Stomach smooth muscle (tissue), 2 donors: ENCODE data around the gene LRRD1.
"Not testable (repeated sequence)": the region's sequence is repeated elsewhere in the genome, so short reads cannot be mapped to it uniquely, and the experiment has no call there.

Source experiments
- H3K27ac ChIP-seq: one replicate; pipeline ENCODE4 v1.7.0; 2013; ENCODE audit warnings: mild to moderate bottlenecking, low read length, inconsistent platforms
- H3K27me3 ChIP-seq, 2 donors: one replicate each; pipeline ENCODE4 v1.7.0; 2013; ENCODE audit warnings: low read length in 2 of 2; ENCODE audit not compliant: insufficient read depth in 2 of 2, control insufficient read depth in 1 of 2
- H3K36me3 ChIP-seq, 2 donors: one replicate each; pipeline ENCODE4 v1.7.0; 2013; ENCODE audit warnings: low read length in 2 of 2; ENCODE audit not compliant: control insufficient read depth in 2 of 2, insufficient read depth in 2 of 2
- H3K4me1 ChIP-seq: one replicate; pipeline ENCODE4 v1.7.0; 2013; ENCODE audit warnings: low read length; ENCODE audit not compliant: control insufficient read depth, insufficient read depth
- H3K4me3 ChIP-seq, 2 donors: one replicate each; pipeline ENCODE4 v1.7.0; 2013; ENCODE audit warnings: low read length in 2 of 2
- H3K9ac ChIP-seq, 2 donors: one replicate each; pipeline ENCODE4 v1.7.0; 2013; ENCODE audit warnings: low read length in 2 of 2, mild to moderate bottlenecking in 1 of 2
- H3K9me3 ChIP-seq, 2 donors: one replicate each; pipeline ENCODE4 v1.7.0; 2013; ENCODE audit warnings: low read length in 2 of 2; ENCODE audit not compliant: control insufficient read depth in 2 of 2
- donor health status: healthy.
- donor health status: Pancreatic carcinoma.

The LRRD1 gene

DNA sequence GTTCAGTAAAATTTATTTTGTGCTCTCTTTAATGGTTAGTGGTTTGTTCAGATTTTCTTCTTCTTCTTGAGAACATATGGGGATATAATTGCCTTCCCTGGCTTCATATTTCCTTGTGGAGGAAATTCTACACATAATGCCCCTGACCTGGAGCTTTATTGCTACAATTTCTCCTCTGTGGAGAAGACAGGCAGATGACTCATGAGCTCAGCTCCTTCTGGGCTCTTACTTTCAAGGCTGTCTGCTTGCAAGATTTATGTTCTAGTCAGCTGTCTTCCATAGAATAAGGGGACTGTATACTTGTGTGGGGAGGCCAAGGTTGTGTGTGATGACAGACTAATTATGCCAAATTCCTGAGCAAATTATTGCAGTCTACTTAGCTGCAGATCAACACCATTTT, 1.6 kb downstream of the LRRD1 start:
- H3K27me3 ChIP-seq: no peaks in the 10 kb centered on the region
- H3K4me3 ChIP-seq: no peak overlapping the region
- no peak overlapping the region for H3K27ac ChIP-seq
- H3K9me3 ChIP-seq: no peaks in the 10 kb centered on the region
- H3K36me3 ChIP-seq: no peaks in the 10 kb centered on the region
- H3K4me1 ChIP-seq: no peaks in the 10 kb centered on the region
- H3K9ac ChIP-seq: no peak overlapping the region

DNA sequence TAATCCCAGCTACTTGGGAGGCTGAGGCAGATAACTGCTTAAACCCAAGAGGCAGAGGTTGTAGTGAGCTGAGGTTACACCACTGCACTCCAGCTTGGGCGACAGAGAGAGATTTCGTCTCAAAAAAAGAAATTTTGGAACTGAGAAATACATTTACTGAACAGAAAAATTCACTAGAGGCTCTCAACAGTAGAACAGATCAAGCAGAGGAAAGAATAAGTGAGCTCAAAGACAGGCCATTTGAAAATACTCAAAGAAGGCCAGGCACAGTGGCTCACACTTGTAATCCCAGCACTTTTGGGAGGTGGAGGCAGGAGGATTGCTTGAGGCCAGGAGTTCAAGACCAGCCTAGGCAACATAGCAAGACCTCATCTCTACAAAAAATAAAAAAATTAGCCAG, 9.4 kb downstream of the LRRD1 start:
- H3K27ac ChIP-seq, H3K4me3 ChIP-seq, H3K9me3 ChIP-seq, H3K36me3 ChIP-seq, H3K4me1 ChIP-seq, H3K27me3 ChIP-seq, H3K9ac ChIP-seq: not testable (repeated sequence)

DNA sequence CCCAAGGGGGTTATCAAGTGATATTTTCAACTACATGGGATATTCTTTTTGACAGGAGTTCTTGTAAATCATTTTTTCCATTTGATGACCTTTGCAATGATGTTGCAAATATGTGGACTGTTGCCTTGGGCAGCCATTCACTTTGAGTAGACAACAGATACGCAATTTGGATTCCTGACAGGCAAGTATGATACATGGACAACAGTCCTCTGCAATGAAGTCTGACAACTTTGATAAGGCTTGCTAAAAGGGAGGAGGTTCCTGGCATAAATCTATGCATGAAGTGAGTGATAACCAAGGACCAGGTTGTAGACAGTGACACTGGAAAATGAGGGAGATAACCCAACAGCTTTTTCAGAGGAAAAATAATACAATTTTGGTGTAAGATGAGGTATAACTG, 17.7 kb downstream of the LRRD1 start:
- no peak overlapping the region for H3K9ac ChIP-seq
- no peaks in the 10 kb centered on the region for H3K4me1 ChIP-seq
- no peaks in the 10 kb centered on the region for H3K27me3 ChIP-seq
- H3K4me3 ChIP-seq: no peak overlapping the region
- no peaks in the 10 kb centered on the region for H3K36me3 ChIP-seq
- no peaks in the 10 kb centered on the region for H3K9me3 ChIP-seq
- H3K27ac ChIP-seq: no peak overlapping the region

DNA sequence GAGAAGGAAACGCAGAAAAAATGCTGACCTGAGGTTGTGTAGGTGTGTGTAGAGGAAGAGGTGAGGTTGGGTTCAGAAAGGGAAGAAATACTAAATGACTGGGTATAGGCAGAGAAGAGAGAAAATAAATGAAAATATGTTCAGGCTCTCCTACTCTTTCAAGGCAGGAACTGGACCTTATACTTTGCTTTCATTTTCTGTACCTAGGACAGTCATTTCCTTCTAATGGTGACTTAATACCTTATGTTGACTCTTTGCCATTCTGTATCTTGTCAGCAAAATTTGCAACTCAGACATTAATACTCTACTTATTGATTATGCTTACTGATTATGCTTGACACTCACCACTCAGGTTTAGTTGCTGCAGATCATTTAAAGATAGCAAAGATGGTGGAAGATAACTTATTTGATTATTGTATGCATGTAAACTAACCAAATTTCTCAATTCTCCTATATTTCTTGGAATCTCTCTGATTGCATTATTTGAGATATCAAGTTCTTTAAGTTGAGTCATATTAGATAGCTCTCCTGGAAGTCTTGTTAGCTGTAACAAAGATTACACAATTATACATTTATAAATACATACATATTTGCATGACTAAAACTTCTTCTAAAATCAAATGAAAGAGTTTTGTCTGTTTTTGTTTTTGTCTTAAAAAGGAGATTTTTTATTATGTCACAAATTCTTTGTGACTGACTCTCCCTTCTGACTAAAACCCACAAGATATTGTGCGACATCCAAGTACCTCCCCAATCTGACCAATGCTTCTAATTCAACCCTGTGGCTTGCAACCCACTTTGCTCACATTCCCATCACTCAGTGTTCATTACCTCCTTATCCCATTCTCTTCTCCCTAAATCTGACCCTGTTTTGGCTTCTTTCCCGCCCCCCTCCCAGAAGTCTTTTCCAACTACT, 20.0 kb downstream of the LRRD1 start:
- Histone ChIP-seq H3K4me1 (no peaks in the 10 kb centered on the region), H3K27ac (no peak overlapping the region), H3K27me3 (no peaks in the 10 kb centered on the region), H3K36me3 (no peaks in the 10 kb centered on the region), H3K4me3 (no peak overlapping the region), H3K9ac (no peak overlapping the region), H3K9me3 (no peaks in the 10 kb centered on the region)

DNA sequence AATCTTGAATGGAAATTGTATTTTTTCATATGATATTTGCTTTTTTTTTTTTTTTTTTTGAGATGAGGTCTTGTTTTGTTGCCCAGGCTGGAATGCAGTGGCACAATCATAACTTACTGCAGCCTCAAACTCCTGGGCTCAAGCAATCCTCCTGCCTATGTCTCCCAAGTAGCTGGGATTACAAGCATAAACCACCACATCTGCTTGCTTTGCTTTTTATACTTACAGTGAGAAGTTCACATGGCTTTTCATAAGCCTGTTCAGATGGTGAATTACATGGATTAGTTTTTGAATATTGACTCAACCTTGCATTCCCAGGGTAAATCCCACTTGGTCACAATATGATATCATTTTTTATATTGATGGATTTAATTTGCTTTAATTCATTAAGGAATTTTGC, 22.0 kb downstream of the LRRD1 start:
- Histone ChIP-seq H3K4me1 (no peaks in the 10 kb centered on the region), H3K36me3 (no peaks in the 10 kb centered on the region), H3K9ac (no peak overlapping the region), H3K4me3 (no peak overlapping the region), H3K27me3 (no peaks in the 10 kb centered on the region), H3K9me3 (no peaks in the 10 kb centered on the region), H3K27ac (no peak overlapping the region)

DNA sequence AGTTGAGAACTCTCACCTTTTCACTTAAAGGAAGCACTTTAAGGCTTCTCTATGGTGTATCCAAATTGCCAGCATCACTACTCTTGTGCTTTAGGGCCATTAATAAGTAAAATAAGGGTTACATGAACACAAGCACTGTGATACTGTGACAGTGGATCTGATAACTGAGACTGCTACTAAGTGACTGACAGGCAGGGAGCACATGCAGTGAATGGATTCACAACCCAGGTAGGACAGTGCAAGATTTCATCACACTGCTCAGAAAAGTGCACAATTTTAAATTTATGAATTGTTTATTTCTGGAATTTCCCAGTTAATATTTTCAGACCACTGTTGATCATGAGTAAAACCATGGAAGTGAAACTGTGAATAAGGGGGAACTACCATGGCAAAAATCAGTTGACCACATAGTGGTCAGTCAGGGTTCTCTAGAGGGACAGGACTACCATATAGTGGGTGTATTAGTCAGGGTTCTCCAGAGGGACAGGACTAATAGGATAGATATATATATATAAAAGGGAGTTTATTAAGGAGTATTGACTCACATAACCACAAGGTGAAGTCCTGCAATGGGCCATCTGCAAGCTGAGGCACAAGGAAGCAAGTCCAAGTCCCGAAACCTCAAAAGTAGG, 23.7 kb downstream of the LRRD1 start:
- Histone ChIP-seq H3K4me3 (no peak overlapping the region), H3K9me3 (no peaks in the 10 kb centered on the region), H3K4me1 (no peaks in the 10 kb centered on the region), H3K9ac (no peak overlapping the region), H3K27ac (no peak overlapping the region), H3K27me3 (no peaks in the 10 kb centered on the region), H3K36me3 (no peaks in the 10 kb centered on the region)

DNA sequence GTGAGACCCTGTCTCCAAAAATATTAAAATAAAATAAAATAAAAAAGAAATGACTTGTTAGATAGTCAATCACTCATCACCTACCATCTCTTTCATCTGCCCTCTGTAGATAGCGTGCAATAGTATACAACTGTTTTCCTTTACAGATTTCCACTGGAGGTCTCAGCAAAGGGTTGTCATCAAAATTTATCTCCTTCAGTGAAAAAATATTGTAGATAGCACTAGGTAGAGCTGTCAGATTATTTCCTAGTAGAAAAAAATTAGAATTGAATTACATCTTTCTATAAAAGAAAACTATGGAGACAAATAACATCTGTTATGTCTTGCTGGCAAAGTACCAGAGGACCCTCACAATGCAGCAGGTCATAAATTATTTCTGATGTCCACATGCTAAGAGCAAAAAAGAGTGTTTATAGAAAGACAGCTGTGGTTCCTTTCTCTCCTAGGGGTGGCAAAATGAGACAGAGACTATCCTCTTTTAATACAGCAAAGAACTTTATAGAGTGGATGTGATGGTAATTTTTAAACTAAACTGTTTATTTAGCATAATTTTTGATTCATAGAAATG, 28.4 kb downstream of the LRRD1 start:
- Histone ChIP-seq H3K4me1 (no peaks in the 10 kb centered on the region), H3K9me3 (no peaks in the 10 kb centered on the region), H3K4me3 (no peak overlapping the region), H3K9ac (no peak overlapping the region), H3K27ac (no peak overlapping the region), H3K36me3 (no peaks in the 10 kb centered on the region), H3K27me3 (no peaks in the 10 kb centered on the region)

DNA sequence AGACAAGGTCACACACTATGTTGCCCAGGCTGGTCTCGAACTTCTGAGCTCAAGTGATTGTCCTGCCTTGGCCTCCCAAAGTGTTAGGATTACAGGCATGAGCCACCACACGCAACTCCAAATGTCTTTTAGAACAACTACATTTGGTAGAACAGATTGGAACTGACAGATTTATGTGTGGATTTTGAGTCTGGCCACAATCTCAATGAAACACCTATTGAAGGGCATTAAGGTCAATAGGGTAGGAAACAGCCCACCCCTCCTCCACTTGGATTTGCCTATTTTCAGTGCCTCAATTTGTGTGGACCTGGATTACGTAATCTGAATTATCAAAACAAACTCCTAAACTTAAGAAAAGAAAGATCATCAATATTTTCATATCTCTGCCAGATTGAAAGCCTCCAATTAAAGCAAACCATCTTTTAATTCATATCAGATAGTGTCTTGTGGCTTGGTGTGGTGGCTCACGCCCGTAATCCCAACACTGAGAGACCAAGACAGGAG, 29.2 kb downstream of the LRRD1 start:
- Histone ChIP-seq H3K27ac (no peak overlapping the region), H3K9me3 (no peaks in the 10 kb centered on the region), H3K36me3 (no peaks in the 10 kb centered on the region), H3K27me3 (no peaks in the 10 kb centered on the region), H3K4me1 (no peaks in the 10 kb centered on the region), H3K9ac (no peak overlapping the region), H3K4me3 (no peak overlapping the region)

DNA sequence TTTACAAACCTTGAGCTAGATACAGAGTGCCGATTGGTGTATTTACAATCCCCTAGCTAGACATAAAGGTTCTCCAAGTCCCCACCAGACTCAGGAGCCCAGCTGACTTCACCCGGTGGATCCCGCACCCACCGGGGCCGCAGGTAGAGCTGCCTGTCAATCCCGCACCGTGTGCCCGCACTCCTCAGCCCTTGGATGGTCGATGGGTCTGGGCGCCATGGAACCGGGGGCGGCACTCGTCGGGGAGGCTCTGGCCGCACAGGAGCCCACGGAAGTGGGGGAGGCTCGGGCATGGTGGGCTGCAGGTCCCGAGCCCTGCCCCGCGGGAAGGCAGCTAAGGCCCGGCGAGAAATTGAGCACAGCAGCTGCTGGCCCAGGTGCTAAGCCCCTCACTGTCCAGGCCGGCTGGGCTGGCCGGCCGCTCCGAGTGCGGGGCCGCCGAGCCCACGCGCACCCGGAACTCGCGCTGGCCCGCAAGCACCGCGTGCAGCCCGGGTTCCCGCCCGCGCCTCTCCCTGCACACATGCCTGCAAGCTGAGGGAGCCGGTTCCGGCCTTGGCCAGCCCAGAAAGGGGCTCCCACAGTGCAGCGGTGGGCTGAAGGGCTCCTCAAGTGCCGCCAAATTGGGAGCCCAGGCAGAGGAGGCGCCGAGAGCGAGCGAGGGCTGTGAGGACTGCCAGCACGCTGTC, 35.6 kb downstream of the LRRD1 start:
- H3K36me3 ChIP-seq, H3K4me3 ChIP-seq, H3K27me3 ChIP-seq, H3K9ac ChIP-seq, H3K9me3 ChIP-seq, H3K4me1 ChIP-seq, H3K27ac ChIP-seq: not testable (repeated sequence)

DNA sequence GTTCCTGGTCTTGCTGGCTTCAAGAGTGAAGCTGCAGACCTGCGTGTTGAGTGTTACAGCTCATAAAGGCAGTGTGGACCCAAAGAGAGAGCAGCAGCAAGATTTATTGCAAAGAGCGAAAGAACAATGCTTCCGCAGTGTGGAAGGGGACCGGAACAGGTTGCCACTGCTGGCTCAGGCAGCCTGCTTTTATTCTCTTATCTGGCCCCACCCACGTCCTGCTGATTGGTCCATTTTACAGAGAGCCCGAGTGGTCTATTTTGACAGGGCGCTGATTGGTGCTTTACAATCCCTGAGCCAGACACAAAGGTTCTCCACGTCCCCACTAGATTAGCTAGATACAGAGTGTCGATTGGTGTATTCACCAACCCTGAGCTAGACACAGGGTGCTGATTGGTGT, 36.2 kb downstream of the LRRD1 start:
- not testable (repeated sequence) for H3K9me3 ChIP-seq, H3K4me3 ChIP-seq, H3K36me3 ChIP-seq, H3K9ac ChIP-seq, H3K4me1 ChIP-seq, H3K27ac ChIP-seq, H3K27me3 ChIP-seq
